HG03558 (cell line): Measurements from ENCODE around the gene SRRD.

Experiments
- ATAC-seq: cut with Tn5 transposase; IDR thresholded peaks from one replicate; pipeline ENCODE4 v1.9.1; 2021; ENCODE audit warnings: moderate number of reproducible peaks; ENCODE audit not compliant: unreplicated experiment; ENCODE audit errors: extremely low read depth

The SRRD gene

GRCh38 chr22:26480611-26480932, 3.1 kb upstream of the SRRD start:
- ATAC-seq: no peak

- no peak for ATAC-seq
Measured at GRCh38 chr22:26481112-26481693, 2.5 kb upstream of the SRRD start.

DNA sequence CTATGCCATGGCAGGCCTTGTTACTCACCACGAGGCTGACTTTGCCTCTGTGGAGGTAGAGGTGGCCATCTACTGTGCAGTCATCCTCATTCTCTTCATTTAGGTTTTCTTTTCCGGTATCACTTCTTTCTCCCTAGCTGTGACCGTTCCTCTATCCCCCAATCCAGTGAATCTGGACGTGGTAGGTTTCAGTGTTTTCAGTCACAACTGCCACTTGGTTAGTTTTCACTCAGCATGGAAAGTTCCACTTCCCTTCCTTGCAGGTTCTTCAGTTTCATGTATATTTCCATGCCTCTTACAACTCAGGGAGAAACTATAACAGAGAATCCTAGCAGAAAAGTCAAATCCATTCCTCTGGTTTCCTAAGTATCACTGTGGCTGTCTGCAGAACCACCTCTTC, 2.0 kb upstream of the SRRD start:
- no peak for ATAC-seq

DNA sequence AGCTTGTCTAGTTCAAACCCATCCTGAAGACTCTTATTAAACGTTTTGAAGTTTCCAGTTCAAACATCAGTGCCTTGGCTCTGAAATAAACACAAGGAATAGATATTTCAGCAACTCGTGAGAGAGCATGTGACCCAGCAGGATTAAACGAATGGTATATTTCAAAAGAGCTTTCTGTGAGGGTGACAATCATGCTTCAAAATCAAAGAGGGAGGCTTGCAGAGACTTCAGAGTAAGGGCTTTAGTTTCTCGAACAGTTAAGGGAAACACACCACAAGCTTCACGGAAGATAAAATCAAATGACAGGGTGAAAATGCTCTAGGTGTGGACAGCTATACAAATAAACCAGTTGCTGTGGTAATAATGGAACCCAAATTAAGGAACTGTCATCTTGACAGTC, 1.5 kb upstream of the SRRD start:
- no peak for ATAC-seq

GRCh38 chr22:26483043-26483438, 636 bp upstream of the SRRD start:
- no peak for ATAC-seq

DNA sequence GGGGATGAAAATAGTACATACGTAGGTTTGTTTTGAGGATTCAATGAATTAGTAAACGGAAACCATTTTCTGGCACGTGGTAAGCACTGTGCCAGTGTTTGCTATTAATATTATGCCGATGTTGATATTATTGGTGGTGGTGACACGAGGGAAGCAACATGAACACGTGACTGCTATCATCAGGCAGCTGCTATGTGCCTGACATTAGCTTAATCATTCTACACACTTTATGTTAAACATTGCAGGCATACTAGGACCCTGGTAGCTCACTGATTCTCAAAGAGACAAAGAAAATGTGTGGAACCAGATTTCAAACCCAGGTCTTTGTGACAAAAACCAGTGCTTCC, 656 bp downstream of the SRRD start:
- ATAC-seq: no peak

DNA sequence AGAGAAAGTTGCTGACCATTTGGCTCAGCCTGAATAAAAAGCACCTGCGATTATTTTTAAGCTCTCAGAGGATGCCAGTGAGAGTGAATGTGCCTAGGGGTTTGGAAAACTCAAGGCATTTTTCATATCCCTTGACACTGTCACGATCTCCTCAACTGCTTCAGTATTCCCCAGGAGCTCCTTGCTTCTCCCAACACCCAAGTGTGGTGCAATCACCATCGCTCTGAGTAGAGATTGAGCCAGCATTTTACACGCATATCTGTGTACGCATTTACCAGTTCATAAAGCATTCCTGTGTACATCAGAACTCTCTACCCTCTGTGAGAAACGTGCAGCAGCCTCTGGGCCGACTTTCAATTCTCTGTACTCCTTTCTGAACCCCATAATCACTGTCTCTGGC, 1.3 kb downstream of the SRRD start:
- ATAC-seq: no peak

DNA sequence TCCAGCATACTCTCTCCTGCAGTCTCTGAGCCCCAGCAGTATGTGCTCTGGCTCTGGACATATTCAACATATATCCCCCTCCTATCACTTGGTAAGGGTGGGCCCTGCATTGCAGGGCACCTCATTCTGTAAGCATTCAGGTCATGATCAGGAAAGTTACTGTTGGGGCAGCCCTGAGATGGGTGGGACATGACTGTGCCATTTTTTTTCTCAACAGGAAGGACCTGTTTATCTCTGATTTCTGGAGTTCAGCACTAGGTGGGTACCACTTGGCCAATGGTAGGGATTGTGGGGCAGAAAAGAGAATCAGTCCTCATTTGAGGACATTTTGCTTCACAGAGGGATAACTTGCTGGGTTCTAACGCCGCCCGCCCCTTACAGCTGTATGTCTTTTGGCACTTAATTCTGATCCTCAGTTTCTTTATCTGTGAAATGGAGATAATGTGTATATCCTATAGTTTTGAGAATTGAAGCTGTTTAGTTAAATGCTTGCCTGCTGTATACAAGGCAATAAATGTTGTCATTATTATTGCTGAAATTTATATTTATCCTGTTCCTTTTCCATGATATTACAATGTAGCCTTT, 2.2 kb downstream of the SRRD start:
- ATAC-seq: no peak

GRCh38 chr22:26486394-26486793, 2.7 kb downstream of the SRRD start:
- ATAC-seq: no peak

- no peak for ATAC-seq
Measured at GRCh38 chr22:26487996-26488395, 4.3 kb downstream of the SRRD start.

- ATAC-seq: no peak
Measured at GRCh38 chr22:26489447-26490036, 5.9 kb downstream of the SRRD start.

GRCh38 chr22:26492220-26492619, 8.5 kb downstream of the SRRD start:
- no peak for ATAC-seq

GRCh38 chr22:26494506-26494905, 10.8 kb downstream of the SRRD start:
- no peak for ATAC-seq

GRCh38 chr22:26496456-26496855, 12.8 kb downstream of the SRRD start:
- ATAC-seq: no peak

DNA sequence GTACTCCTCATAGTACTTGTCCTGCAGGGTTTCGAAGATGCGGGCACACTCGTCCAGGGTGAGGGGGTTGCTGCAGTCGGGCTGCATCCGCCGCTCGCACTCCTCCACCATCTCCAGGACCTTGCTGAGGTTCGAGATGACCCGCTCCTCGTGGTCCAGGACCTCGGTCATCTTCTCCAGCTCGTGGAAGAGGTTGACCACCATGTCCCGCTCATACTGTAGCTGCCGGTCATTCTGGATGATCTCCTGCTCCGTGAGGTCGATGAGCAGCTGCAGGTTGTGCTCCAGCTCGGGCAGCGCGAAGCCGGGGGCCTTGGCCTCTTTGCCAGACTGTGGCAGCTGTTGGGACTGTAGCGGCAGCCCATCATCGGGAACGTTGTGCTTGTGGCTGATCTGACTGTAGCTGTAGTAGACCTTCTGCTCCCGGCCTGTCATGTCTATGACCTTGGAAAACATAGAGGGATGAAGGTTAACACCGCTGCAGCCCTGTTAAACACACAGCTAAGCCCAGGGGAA, 15.6 kb downstream of the SRRD start:
- no peak for ATAC-seq

GRCh38 chr22:26501996-26502395, 18.3 kb downstream of the SRRD start:
- no peak for ATAC-seq

- ATAC-seq: no peak
Measured at GRCh38 chr22:26502688-26503561, 19.2 kb downstream of the SRRD start.

GRCh38 chr22:26503758-26504157, 20.1 kb downstream of the SRRD start:
- no peak for ATAC-seq

GRCh38 chr22:26508148-26508547, 24.5 kb downstream of the SRRD start:
- no peak for ATAC-seq

DNA sequence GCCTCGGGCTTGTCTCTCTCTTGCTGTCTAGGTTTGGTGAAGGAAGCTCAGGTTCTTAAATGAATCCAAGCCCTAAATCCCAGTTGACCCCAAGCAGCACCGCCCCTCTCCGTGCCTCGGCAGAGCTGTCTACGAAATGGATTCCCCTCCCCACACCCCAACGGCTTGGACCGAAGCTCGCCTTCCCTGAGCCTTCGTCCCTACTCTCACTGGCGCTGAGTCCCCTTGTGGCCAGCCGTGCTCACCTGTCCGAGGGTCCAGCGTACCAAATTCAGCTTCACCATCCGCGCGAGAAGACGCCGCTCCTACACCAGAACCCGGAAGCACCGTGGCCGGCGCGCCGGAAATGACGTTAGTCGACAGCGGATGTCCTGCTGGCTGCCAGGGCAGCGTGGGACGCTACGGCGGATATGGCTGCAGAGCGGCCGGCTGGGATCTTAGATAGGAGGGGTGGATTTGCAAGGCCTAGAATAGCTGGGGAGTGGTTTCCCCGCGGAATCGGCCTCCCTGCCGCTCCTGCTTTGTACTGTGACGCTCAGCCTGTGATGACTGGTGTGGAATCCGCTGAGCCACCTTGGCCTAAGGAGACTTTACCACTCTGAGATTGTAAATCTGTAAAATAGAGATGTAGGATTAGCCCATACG, 28.6 kb downstream of the SRRD start, which contains the start of gene TFIP11:
TFIP11 (minus strand) TSS at position 325 of the 645 bp plus-strand sequence. CDS start 2,201 bp downstream, outside the sequence.
- no peak for ATAC-seq

- no peak for ATAC-seq
Measured at GRCh38 chr22:26513838-26514237, 30.2 kb downstream of the SRRD start.
